ENCODE measurements around the gene FAM200B.

Gene FAM200B

DNA sequence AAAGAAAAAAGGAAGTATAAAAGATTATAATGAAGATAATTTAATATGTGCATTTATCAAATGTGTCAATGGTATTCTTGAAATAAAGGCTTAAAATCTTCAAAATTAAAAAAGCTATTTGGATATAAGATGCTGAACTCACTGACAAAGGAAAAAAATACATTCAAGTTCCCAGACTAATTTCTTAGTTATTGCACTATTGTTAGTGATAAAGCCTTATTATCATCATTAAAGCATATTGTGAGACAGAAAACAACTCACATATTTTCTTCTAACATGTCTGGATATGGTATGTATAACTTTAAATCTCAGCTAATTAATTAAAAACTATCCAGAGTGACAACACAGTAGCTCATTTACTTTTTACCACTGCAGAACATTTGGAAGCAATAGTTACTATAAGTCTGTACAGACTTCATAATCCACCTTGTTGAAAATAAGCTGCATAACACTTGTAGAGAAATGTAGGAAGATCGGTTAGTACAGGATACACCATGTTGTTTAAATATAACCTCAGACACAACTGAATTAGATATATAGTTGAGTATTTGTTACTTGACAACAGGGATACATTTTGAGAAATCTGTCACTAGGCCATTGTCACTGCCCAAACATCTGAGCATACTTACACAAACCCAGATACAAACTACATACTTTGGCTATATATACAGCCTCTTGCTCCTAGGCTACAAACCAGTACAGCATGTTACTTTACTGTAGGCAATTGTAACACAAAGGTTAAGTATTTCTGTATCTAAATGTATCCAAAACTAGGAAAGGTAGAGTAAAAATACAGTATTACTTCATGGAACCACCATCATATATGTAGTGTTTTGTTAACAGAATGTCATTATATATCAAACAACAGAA is 12.8 kb upstream of the FAM200B start:
- Histone ChIP-seq H3K9me3 (ENCODE audit: control insufficient read depth, insufficient read depth, low read depth, low read length) (no peaks in the 10 kb centered on the region), H3K36me3 (ENCODE audit: control insufficient read depth, insufficient read depth, low read length) (peaks cover 38% of the 10 kb centered on the region), H3K4me1 (ENCODE audit: control insufficient read depth, insufficient read depth, low read length) (no peaks in the 10 kb centered on the region), H3K27me3 (ENCODE audit: control insufficient read depth, insufficient read depth, low read length) (no peaks in the 10 kb centered on the region), H3K4me3 (ENCODE audit: low read depth, low read length) (no peak overlapping the region), H3K27ac (ENCODE audit: low read depth, low read length) (no peak overlapping the region), H3K9ac (ENCODE audit: low read length) (no peak overlapping the region)

DNA sequence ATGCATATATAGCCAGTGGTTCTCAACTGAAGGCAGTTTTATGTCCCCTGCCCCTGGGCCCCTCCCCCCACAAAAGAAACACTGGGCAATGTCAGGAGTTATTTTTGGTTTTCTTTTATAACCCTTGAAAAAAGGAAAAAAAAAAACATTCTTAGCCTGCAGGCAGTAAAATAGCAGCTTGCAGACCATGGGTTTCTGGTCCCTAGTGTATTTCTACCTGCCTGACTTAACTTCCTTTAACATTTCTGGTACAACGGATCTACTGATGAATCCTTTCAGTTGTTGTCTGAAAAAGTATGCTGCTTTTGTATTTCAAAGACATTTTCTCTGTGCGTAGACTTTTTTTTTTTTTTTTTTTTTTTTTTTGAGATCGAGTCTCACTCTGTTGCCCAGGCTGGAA is 11.1 kb upstream of the FAM200B start:
- no peak overlapping the region for H3K4me3 ChIP-seq (ENCODE audit: low read depth, low read length)
- H3K9me3 ChIP-seq (ENCODE audit: control insufficient read depth, insufficient read depth, low read depth, low read length) = no peaks in the 10 kb centered on the region
- H3K36me3 ChIP-seq (ENCODE audit: control insufficient read depth, insufficient read depth, low read length) = peaks cover 38% of the 10 kb centered on the region
- no peaks in the 10 kb centered on the region for H3K27me3 ChIP-seq (ENCODE audit: control insufficient read depth, insufficient read depth, low read length)
- H3K9ac ChIP-seq (ENCODE audit: low read length) = no peak overlapping the region
- no peaks in the 10 kb centered on the region for H3K4me1 ChIP-seq (ENCODE audit: control insufficient read depth, insufficient read depth, low read length)
- H3K27ac ChIP-seq (ENCODE audit: low read depth, low read length) = no peak overlapping the region

DNA sequence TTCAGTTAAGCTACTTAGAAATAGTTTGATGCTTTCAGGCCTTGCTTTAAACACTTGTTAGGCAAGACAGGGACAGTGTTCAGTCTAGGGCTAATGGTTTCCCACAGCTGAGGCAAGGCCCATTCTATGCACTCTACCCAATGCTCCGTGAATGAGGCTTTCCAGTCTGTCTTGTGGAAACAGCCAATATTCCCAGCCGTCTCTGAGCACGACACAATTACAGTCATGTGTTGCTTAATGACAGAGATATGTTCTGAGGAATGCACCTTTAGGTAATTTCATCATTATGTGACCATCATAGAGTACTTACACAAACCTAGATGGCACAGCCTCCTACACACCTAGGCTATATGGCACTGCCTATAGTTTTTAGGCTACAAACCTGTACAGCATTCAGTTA is 9.5 kb upstream of the FAM200B start:
- no peak overlapping the region for H3K27ac ChIP-seq (ENCODE audit: low read depth, low read length)
- no peak overlapping the region for H3K4me3 ChIP-seq (ENCODE audit: low read depth, low read length)
- H3K4me1 ChIP-seq (ENCODE audit: control insufficient read depth, insufficient read depth, low read length) = no peaks in the 10 kb centered on the region
- no peaks in the 10 kb centered on the region for H3K9me3 ChIP-seq (ENCODE audit: control insufficient read depth, insufficient read depth, low read depth, low read length)
- no peak overlapping the region for H3K9ac ChIP-seq (ENCODE audit: low read length)
- H3K36me3 ChIP-seq (ENCODE audit: control insufficient read depth, insufficient read depth, low read length) = peaks cover 24% of the 10 kb centered on the region
- no peaks in the 10 kb centered on the region for H3K27me3 ChIP-seq (ENCODE audit: control insufficient read depth, insufficient read depth, low read length)

DNA sequence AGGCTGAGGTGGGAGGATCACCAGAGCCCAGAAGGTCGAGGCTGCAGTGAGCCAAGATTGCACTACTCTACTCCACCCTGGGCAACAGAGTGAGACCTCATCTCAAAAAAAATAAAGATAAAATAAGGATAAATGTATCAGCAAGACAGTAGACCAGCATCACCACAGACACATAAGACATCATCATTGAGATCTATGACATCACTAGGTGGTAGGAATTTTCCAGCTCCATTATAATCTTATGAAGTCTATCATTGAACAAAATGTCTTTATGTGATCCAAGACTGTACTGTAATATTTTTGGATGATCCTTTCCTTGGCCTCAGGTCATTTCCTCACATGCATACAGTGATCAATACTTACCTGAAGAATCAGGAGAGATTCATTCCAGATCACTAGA is 8.3 kb upstream of the FAM200B start:
- Histone ChIP-seq H3K36me3 (ENCODE audit: control insufficient read depth, insufficient read depth, low read length) (peaks cover 21% of the 10 kb centered on the region), H3K9ac (ENCODE audit: low read length) (no peak overlapping the region), H3K27ac (ENCODE audit: low read depth, low read length) (no peak overlapping the region)

DNA sequence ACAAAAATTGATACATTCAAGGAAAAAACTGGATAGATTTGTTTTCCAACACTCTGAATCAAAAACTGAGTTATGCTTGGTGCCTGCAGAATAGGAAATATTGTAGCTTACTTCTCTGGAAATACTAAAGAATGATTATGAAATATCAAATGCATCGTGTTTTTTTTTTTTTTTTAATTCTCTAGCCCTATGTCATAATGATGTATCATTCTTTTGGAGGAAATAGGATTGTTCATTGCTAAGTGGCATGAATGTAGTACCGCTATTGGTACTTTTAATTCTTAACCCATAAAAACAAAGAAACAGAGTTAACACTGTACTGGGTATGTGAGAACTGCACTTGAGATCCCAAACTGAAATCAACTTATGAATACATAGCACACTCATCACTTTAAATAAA is 7.6 kb upstream of the FAM200B start:
- Histone ChIP-seq H3K27ac (ENCODE audit: low read depth, low read length) (no peak overlapping the region), H3K9me3 (ENCODE audit: control insufficient read depth, insufficient read depth, low read depth, low read length) (no peaks in the 10 kb centered on the region), H3K36me3 (ENCODE audit: control insufficient read depth, insufficient read depth, low read length) (peaks cover 21% of the 10 kb centered on the region), H3K4me1 (ENCODE audit: control insufficient read depth, insufficient read depth, low read length) (peaks cover 6% of the 10 kb centered on the region), H3K27me3 (ENCODE audit: control insufficient read depth, insufficient read depth, low read length) (no peaks in the 10 kb centered on the region), H3K9ac (ENCODE audit: low read length) (no peak overlapping the region), H3K4me3 (ENCODE audit: low read depth, low read length) (no peak overlapping the region)

More for the DNA sequence above, 8.3 kb upstream of the FAM200B start:
- Histone ChIP-seq H3K9me3 (ENCODE audit: control insufficient read depth, insufficient read depth, low read depth, low read length) (no peaks in the 10 kb centered on the region), H3K4me1 (ENCODE audit: control insufficient read depth, insufficient read depth, low read length) (peaks cover 6% of the 10 kb centered on the region), H3K4me3 (ENCODE audit: low read depth, low read length) (no peak overlapping the region), H3K27me3 (ENCODE audit: control insufficient read depth, insufficient read depth, low read length) (no peaks in the 10 kb centered on the region)

DNA sequence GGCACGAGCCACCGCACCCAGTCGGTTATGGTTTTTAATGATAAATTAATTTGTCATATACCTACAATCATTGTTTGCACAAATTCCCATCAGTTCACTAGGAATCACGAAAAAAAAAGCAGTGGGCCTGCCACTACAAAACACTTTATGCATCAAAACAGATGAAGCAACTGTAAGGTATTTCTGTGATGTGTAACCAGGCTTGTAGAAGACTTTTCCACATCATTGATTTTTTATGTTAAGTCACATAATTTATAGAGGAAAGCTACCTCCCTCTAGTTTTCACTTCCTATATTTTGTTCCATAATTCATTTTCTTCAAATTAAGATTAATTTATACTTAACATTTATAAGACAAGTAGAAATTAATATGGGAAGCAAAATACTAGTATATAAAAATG is 6.7 kb upstream of the FAM200B start:
- Histone ChIP-seq H3K9me3 (ENCODE audit: control insufficient read depth, insufficient read depth, low read depth, low read length) (no peaks in the 10 kb centered on the region), H3K4me1 (ENCODE audit: control insufficient read depth, insufficient read depth, low read length) (peaks cover 6% of the 10 kb centered on the region), H3K9ac (ENCODE audit: low read length) (no peak overlapping the region), H3K36me3 (ENCODE audit: control insufficient read depth, insufficient read depth, low read length) (peaks cover 21% of the 10 kb centered on the region), H3K27me3 (ENCODE audit: control insufficient read depth, insufficient read depth, low read length) (no peaks in the 10 kb centered on the region), H3K4me3 (ENCODE audit: low read depth, low read length) (no peak overlapping the region), H3K27ac (ENCODE audit: low read depth, low read length) (no peak overlapping the region)

DNA sequence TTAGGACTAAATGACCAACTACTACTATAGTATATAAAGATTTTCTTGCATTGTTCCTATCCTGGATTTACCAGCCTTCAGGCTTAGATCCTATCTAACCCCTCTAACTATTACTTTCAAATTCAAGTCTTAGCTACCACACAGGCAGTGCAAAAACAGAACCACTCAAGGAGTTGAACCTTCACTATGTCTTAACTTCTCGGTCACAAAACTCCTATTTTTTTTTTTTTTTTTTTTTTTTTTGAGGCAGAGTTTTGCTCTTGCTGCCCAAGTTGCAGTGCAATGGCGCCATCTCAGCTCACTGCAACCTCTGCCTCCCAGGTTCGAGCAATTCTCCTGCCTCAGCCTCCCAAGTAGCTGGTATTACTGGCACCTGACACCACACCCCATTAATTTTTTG is 6.3 kb upstream of the FAM200B start:
- H3K9ac ChIP-seq (ENCODE audit: low read length) = no peak overlapping the region
- no peak overlapping the region for H3K27ac ChIP-seq (ENCODE audit: low read depth, low read length)
- H3K4me3 ChIP-seq (ENCODE audit: low read depth, low read length) = no peak overlapping the region
- peaks cover 18% of the 10 kb centered on the region for H3K36me3 ChIP-seq (ENCODE audit: control insufficient read depth, insufficient read depth, low read length)
- H3K9me3 ChIP-seq (ENCODE audit: control insufficient read depth, insufficient read depth, low read depth, low read length) = no peaks in the 10 kb centered on the region
- H3K4me1 ChIP-seq (ENCODE audit: control insufficient read depth, insufficient read depth, low read length) = peaks cover 6% of the 10 kb centered on the region
- H3K27me3 ChIP-seq (ENCODE audit: control insufficient read depth, insufficient read depth, low read length) = no peaks in the 10 kb centered on the region

DNA sequence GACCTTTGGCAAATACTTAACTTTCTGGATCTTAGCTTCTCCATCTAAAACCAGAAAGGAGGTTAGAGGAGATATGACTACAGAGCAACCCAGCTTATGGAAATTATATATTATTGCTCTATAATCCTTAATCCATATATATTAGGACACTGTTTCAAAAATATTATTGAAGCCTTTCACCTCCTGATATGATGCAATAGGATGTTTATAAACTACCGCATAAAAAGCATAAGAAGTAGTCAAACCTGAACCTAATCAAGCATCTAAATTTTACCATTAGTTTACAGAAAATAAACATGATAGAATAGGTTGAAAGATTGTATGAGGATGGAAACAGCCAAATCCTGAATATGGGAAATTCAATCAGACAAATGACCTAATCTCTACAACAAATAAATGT is 5.6 kb upstream of the FAM200B start:
- peaks cover 18% of the 10 kb centered on the region for H3K36me3 ChIP-seq (ENCODE audit: control insufficient read depth, insufficient read depth, low read length)
- H3K27me3 ChIP-seq (ENCODE audit: control insufficient read depth, insufficient read depth, low read length) = no peaks in the 10 kb centered on the region
- H3K4me1 ChIP-seq (ENCODE audit: control insufficient read depth, insufficient read depth, low read length) = peaks cover 6% of the 10 kb centered on the region
- H3K9me3 ChIP-seq (ENCODE audit: control insufficient read depth, insufficient read depth, low read depth, low read length) = no peaks in the 10 kb centered on the region
- H3K9ac ChIP-seq (ENCODE audit: low read length) = no peak overlapping the region
- no peak overlapping the region for H3K27ac ChIP-seq (ENCODE audit: low read depth, low read length)
- H3K4me3 ChIP-seq (ENCODE audit: low read depth, low read length) = no peak overlapping the region

DNA sequence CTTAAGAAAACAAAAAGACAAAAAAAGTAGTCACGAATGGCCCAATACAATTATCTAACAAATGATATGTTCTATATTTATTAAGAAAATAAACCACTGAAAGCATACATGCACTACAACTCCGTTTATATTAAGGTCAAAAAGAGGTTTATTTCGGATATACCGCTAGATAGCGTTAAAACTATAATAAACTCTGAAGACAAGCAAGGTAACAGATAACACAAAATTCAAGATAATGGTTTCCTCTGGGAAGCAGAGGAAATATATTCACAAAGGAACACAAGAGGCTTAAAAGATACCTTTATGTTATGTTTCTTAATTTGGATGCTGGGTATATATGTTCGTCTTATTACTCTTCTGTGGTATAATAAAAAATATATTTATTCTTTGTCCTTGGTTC is 4.7 kb upstream of the FAM200B start:
- no peaks in the 10 kb centered on the region for H3K9me3 ChIP-seq (ENCODE audit: control insufficient read depth, insufficient read depth, low read depth, low read length)
- H3K4me1 ChIP-seq (ENCODE audit: control insufficient read depth, insufficient read depth, low read length) = peaks cover 6% of the 10 kb centered on the region
- peaks cover 12% of the 10 kb centered on the region; the same call in 1 of the 2 replicates for H3K36me3 ChIP-seq (ENCODE audit: control insufficient read depth, insufficient read depth, low read length)
- H3K9ac ChIP-seq (ENCODE audit: low read length) = no peak overlapping the region
- no peaks in the 10 kb centered on the region for H3K27me3 ChIP-seq (ENCODE audit: control insufficient read depth, insufficient read depth, low read length)
- no peak overlapping the region for H3K27ac ChIP-seq (ENCODE audit: low read depth, low read length)
- no peak overlapping the region for H3K4me3 ChIP-seq (ENCODE audit: low read depth, low read length)

DNA sequence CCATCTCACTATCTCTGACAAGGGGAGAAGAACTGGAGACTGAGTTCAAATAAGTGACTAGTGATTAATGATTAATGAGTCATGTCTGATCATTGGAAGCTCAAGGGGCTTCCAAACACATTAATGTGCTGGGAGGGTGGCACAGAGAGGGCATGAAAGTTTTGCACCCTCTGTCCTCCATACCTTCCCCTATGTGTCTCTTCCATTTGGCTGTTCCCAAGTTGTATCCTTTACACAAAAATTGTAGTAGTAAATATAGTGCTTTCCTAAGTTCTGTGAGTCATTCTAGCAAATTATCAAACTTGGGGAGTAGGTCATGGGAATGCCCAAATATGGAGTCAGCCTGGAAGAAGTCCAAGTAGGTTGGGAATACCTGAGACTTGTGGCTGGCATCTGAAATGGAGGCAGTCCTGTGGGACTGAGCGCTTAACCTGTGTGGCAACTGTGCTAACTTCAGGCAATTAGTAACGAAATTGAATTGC is 4.1 kb upstream of the FAM200B start:
- Histone ChIP-seq H3K27me3 (ENCODE audit: control insufficient read depth, insufficient read depth, low read length) (no peaks in the 10 kb centered on the region), H3K4me1 (ENCODE audit: control insufficient read depth, insufficient read depth, low read length) (peaks cover 6% of the 10 kb centered on the region), H3K36me3 (ENCODE audit: control insufficient read depth, insufficient read depth, low read length) (peaks cover 6% of the 10 kb centered on the region; the same call in 1 of the 2 replicates), H3K9me3 (ENCODE audit: control insufficient read depth, insufficient read depth, low read depth, low read length) (no peaks in the 10 kb centered on the region), H3K4me3 (ENCODE audit: low read depth, low read length) (0 out of 2 replicates have a peak overlapping the region, but pooled peaks have one; percentile 2), H3K27ac (ENCODE audit: low read depth, low read length) (0 out of 2 replicates have a peak overlapping the region, but pooled peaks have one; percentile 19), H3K9ac (ENCODE audit: low read length) (no peak overlapping the region)

DNA sequence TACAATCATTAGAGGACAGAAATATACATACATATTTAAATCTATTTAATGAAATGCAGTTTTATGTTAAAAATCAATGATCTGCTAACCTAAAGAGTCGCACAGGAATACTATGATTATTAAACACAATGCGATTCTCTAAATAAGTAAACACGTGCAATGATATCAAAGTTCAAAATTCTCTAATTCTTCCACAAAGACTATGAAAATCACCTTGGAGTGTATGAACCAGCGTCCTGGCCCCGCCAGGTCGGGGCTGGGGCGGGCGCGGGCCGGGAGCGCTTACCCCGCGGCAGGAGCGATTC is 608 bp upstream of the FAM200B start:
- no peaks in the 10 kb centered on the region for H3K9me3 ChIP-seq (ENCODE audit: control insufficient read depth, insufficient read depth, low read depth, low read length)
- H3K9ac ChIP-seq (ENCODE audit: low read length) = peak overlapping the region; percentile 99
- H3K4me1 ChIP-seq (ENCODE audit: control insufficient read depth, insufficient read depth, low read length) = peaks cover 36% of the 10 kb centered on the region
- peak overlapping the region; percentile 91 for H3K27ac ChIP-seq (ENCODE audit: low read depth, low read length)
- H3K36me3 ChIP-seq (ENCODE audit: control insufficient read depth, insufficient read depth, low read length) = peaks cover 11% of the 10 kb centered on the region
- peak overlapping the region; percentile 89 for H3K4me3 ChIP-seq (ENCODE audit: low read depth, low read length)
- H3K27me3 ChIP-seq (ENCODE audit: control insufficient read depth, insufficient read depth, low read length) = no peaks in the 10 kb centered on the region

All from HUES6 (cell line).